HepG2 (cell line): ENCODE measurements around the gene XRCC5. TPM values are rescaled to one million over a fixed set of nuclear protein-coding genes. Genes with fewer than 3 reads are reported as not detected.
A peak's percentile ranks its signal among the peaks of the same experiment; 100 is the strongest.

Experiments
- ASH2L ChIP-seq: fragments of 300-600, 200-600 bp; sonication (generic); IDR thresholded peaks from 2 replicates; pipeline ENCODE4 v1.7.0; 2017; ENCODE audit warnings: low read depth, mild to moderate bottlenecking, moderate library complexity, mixed read lengths, low read length; ENCODE audit not compliant: insufficient read length
- CENPX ChIP-seq: sonication (generic); formaldehyde crosslinking; IDR thresholded peaks from 2 replicates; pipeline ENCODE4 v1.9.0; 2021; ENCODE audit warnings: mild to moderate bottlenecking, missing genetic modification reagents, moderate library complexity
- HMGXB4 ChIP-seq, 2 experiments: sonication (generic) in 1 of 2; formaldehyde crosslinking in 1 of 2; IDR thresholded peaks; 2 replicates each; pipeline versions ENCODE4 v1.4.0 to v1.6.1; 2018 to 2020; ENCODE audit warnings: missing genetic modification reagents in 2 of 2, borderline replicate concordance in 1 of 2, low read depth in 1 of 2, mild to moderate bottlenecking in 1 of 2, missing biosample characterization in 1 of 2
- HOXA5 ChIP-seq: sonication (generic); formaldehyde crosslinking; IDR thresholded peaks from 2 replicates; pipeline ENCODE4 v1.4.0; 2020; ENCODE audit warnings: missing genetic modification reagents
- NFRKB ChIP-seq: fragments of 450-650 bp; IDR thresholded peaks from 2 replicates; pipeline ENCODE4 v1.6.1; 2017
- PHF20 ChIP-seq: sonication (generic); formaldehyde crosslinking; IDR thresholded peaks from 2 replicates; pipeline ENCODE4 v1.5.0; 2020; ENCODE audit warnings: mild to moderate bottlenecking, missing genetic modification reagents
- POLR2AphosphoS2 ChIP-seq: IDR thresholded peaks from 2 replicates; pipeline ENCODE4 v1.6.1; 2011; ENCODE audit warnings: low read depth, low read length, improper control_type of control experiment
- PRDM4 ChIP-seq: sonication (generic); formaldehyde crosslinking; IDR thresholded peaks from 2 replicates; pipeline ENCODE4 v1.9.0; 2021; ENCODE audit warnings: missing genetic modification reagents, borderline replicate concordance
- RAD21 ChIP-seq: fragments of 450-650 bp; formaldehyde crosslinking; IDR thresholded peaks from 2 replicates; pipeline ENCODE4 v1.5.0; 2020; ENCODE audit warnings: mild to moderate bottlenecking
- SIN3A ChIP-seq: IDR thresholded peaks from 2 replicates; pipeline ENCODE4 v1.6.1; 2011; ENCODE audit warnings: low read depth, mild to moderate bottlenecking, control low read depth, low read length, borderline replicate concordance
- ZC3H13 ChIP-seq: sonication (generic); formaldehyde crosslinking; IDR thresholded peaks from 2 replicates; pipeline ENCODE4 v1.8.1; 2023; ENCODE audit warnings: mild to moderate bottlenecking, missing genetic modification reagents, moderate library complexity
- ZC3H4 ChIP-seq: sonication (generic); formaldehyde crosslinking; IDR thresholded peaks from 2 replicates; pipeline ENCODE4 v1.4.0; 2020; ENCODE audit warnings: missing genetic modification reagents, borderline replicate concordance
- ZNF12 ChIP-seq: sonication (generic); formaldehyde crosslinking; IDR thresholded peaks from 2 replicates; pipeline ENCODE4 v1.5.0; 2020; ENCODE audit warnings: missing genetic modification reagents
- ZNF121 ChIP-seq: sonication (generic); formaldehyde crosslinking; IDR thresholded peaks from 2 replicates; pipeline ENCODE4 v1.5.0; 2020; ENCODE audit warnings: mild to moderate bottlenecking, missing genetic modification reagents
- ZNF136 ChIP-seq: sonication (generic); formaldehyde crosslinking; IDR thresholded peaks from 2 replicates; pipeline ENCODE4 v1.8.1; 2022; ENCODE audit warnings: low read depth, mild to moderate bottlenecking, moderate library complexity, missing genetic modification reagents
- ZNF350 ChIP-seq: sonication (generic); formaldehyde crosslinking; IDR thresholded peaks from 2 replicates; pipeline ENCODE4 v1.4.0; 2020; ENCODE audit warnings: mild to moderate bottlenecking, low read depth, missing genetic modification reagents, borderline replicate concordance
- ZNF431 ChIP-seq: sonication (generic); formaldehyde crosslinking; IDR thresholded peaks from 2 replicates; pipeline ENCODE4 v1.9.0; 2022; ENCODE audit warnings: missing genetic modification reagents, low read depth, mild to moderate bottlenecking, borderline replicate concordance
- ZNF614 ChIP-seq: IDR thresholded peaks from 2 replicates; pipeline ENCODE4 v1.6.1; 2018; ENCODE audit warnings: missing biosample characterization, missing genetic modification reagents, inconsistent platforms, borderline replicate concordance
- ZNF678 ChIP-seq: sonication (generic); formaldehyde crosslinking; IDR thresholded peaks from 2 replicates; pipeline ENCODE4 v1.4.0; 2020; ENCODE audit warnings: mild to moderate bottlenecking, missing genetic modification reagents
- ZNF7 ChIP-seq: IDR thresholded peaks from 2 replicates; pipeline ENCODE4 v1.6.1; 2016; ENCODE audit warnings: missing biosample characterization, missing genetic modification reagents
- ZNF878 ChIP-seq: sonication (generic); formaldehyde crosslinking; IDR thresholded peaks from 2 replicates; pipeline ENCODE4 v1.8.1; 2023; ENCODE audit warnings: mild to moderate bottlenecking, missing genetic modification reagents, moderate library complexity
- polyA plus RNA-seq, 8 experiments: library from polyadenylated mRNA; depleted of rRNA in 3 of 8; stranded (reverse) in 7 of 8; unstranded in 1 of 8; fragments of >200 nt; fragmentation: Illumina TruSeq in 4 of 8; extraction: Trizol in 4 of 8; gene quantifications; 2 replicates each; pipeline versions ENCODE4 v1.2.1 to v1.2.3, GENCODE V29; 2011 to 2016; ENCODE audit warnings: low read depth in 4 of 8, missing spikeins in 1 of 8, mixed read lengths in 1 of 8; ENCODE audit not compliant: insufficient read depth in 1 of 8
- total RNA-seq, 5 experiments: library from RNA; depleted of rRNA; stranded (reverse); fragments of >200 nt; fragmentation: Illumina TruSeq; extraction: Trizol; gene quantifications; 2 replicates each; pipeline ENCODE4 v1.2.3, GENCODE V29; 2016; ENCODE audit warnings: low read depth in 1 of 5
- TF ChIP-seq, protein P1 (sequence below): sonication (generic); formaldehyde crosslinking; IDR thresholded peaks from 2 replicates; pipeline ENCODE4 v1.4.0; 2020; ENCODE audit warnings: mild to moderate bottlenecking, missing genetic modification reagents, borderline replicate concordance

Gene XRCC5
- total and polyA plus RNA-seq, 2 of the 13 experiments (the other 11 are each of a cell fraction or from before 2014, with no cell fraction given) = 264 to 454 TPM

GRCh38 chr2:216114714-216115531 lies 5.8 kb downstream of the XRCC5 start (continued):
- TF ChIP-seq, protein P1, sequence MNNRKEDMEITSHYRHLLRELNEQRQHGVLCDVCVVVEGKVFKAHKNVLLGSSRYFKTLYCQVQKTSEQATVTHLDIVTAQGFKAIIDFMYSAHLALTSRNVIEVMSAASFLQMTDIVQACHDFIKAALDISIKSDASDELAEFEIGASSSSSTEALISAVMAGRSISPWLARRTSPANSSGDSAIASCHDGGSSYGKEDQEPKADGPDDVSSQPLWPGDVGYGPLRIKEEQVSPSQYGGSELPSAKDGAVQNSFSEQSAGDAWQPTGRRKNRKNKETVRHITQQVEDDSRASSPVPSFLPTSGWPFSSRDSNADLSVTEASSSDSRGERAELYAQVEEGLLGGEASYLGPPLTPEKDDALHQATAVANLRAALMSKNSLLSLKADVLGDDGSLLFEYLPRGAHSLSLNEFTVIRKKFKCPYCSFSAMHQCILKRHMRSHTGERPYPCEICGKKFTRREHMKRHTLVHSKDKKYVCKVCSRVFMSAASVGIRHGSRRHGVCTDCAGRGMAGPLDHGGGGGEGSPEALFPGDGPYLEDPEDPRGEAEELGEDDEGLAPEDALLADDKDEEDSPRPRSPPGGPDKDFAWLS (CRISPR knock-in tag) = peak; percentile 43; the same call in 1 of the 2 replicates
- TF ChIP-seq ZNF12 (CRISPR knock-in tag) (peak; percentile 87), NFRKB (peak; percentile 80), ZNF121 (CRISPR knock-in tag) (no peak), ASH2L (peak; percentile 91), POLR2AphosphoS2 (0 out of 2 replicates have a peak, but pooled peaks have one; percentile 80), PRDM4 (CRISPR knock-in tag) (no peak), RAD21 (CRISPR knock-in tag) (peak; percentile 12; the same call in 1 of the 2 replicates), ZNF350 (peak; percentile 82; the same call in 1 of the 2 replicates), CENPX (CRISPR knock-in tag) (no peak), ZNF678 (CRISPR knock-in tag) (peak; percentile 39; the same call in 1 of the 2 replicates), HMGXB4 (CRISPR knock-in tag; IDR thresholded peaks at IDR 0.05; ENCODE audit: borderline replicate concordance in 1 of 2, low read depth in 1 of 2) (peak; percentile 22 to 70; a peak in 3 of 4 replicates), PHF20 (CRISPR knock-in tag) (peak; percentile 60; the same call in 1 of the 2 replicates), ZNF7 (0 out of 2 replicates have a peak, but pooled peaks have one; percentile 42), ZNF614 (CRISPR knock-in tag) (0 out of 2 replicates have a peak, but pooled peaks have one; percentile 40), ZNF431 (CRISPR knock-in tag) (no peak), HOXA5 (0 out of 2 replicates have a peak, but pooled peaks have one; percentile 46), SIN3A (peak; percentile 74; the same call in 1 of the 2 replicates), ZNF136 (CRISPR knock-in tag) (no peak), ZC3H4 (CRISPR knock-in tag) (0 out of 2 replicates have a peak, but pooled peaks have one; percentile 28), ZC3H13 (CRISPR knock-in tag) (no peak), ZNF878 (CRISPR knock-in tag) (no peak)
